Measurements from ENCODE around the gene EIF2AK2.

Gene EIF2AK2

DNA sequence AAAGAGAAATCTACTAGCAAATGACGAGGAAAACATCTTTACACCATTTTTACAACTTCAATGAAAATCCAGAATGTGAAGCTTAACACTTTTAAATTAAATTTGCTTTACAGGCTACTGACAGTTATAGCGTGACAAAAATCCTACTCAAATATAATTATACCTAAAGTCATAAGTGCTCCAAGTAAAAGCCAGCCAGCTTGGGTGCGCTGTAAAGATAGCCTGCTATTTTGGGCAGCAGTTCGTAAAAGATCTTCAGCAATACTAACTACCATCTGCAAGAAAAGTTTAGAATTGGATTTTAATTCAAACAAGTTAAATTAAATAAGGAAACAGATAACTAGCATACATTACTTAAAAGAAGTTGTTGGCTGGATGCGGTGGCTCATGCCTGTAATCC, 95.0 kb downstream of the EIF2AK2 start:
- TF ChIP-seq, protein P1, sequence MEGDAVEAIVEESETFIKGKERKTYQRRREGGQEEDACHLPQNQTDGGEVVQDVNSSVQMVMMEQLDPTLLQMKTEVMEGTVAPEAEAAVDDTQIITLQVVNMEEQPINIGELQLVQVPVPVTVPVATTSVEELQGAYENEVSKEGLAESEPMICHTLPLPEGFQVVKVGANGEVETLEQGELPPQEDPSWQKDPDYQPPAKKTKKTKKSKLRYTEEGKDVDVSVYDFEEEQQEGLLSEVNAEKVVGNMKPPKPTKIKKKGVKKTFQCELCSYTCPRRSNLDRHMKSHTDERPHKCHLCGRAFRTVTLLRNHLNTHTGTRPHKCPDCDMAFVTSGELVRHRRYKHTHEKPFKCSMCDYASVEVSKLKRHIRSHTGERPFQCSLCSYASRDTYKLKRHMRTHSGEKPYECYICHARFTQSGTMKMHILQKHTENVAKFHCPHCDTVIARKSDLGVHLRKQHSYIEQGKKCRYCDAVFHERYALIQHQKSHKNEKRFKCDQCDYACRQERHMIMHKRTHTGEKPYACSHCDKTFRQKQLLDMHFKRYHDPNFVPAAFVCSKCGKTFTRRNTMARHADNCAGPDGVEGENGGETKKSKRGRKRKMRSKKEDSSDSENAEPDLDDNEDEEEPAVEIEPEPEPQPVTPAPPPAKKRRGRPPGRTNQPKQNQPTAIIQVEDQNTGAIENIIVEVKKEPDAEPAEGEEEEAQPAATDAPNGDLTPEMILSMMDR (IDR thresholded peaks at IDR 0.05) = no peak
- H3K4me3 ChIP-seq = no peak overlapping the region
- no peak overlapping the region for H3K27ac ChIP-seq
- DNase-seq (ENCODE audit: low spot score) = no peak

GRCh38 chr2:37061013-37061711, 95.6 kb downstream of the EIF2AK2 start:
- DNase-seq (ENCODE audit: low spot score) = no peak
- TF ChIP-seq, protein P1 (IDR thresholded peaks at IDR 0.05) = no peak
- Histone ChIP-seq H3K27ac (no peak overlapping the region), H3K4me3 (no peak overlapping the region)

- H3K4me3 ChIP-seq = no peak overlapping the region
- DNase-seq (ENCODE audit: low spot score) = no peak
- TF ChIP-seq, protein P1 (IDR thresholded peaks at IDR 0.05) = no peak
- H3K27ac ChIP-seq = no peak overlapping the region
Observed at GRCh38 chr2:37060446-37060845, 96.3 kb downstream of the EIF2AK2 start.

DNA sequence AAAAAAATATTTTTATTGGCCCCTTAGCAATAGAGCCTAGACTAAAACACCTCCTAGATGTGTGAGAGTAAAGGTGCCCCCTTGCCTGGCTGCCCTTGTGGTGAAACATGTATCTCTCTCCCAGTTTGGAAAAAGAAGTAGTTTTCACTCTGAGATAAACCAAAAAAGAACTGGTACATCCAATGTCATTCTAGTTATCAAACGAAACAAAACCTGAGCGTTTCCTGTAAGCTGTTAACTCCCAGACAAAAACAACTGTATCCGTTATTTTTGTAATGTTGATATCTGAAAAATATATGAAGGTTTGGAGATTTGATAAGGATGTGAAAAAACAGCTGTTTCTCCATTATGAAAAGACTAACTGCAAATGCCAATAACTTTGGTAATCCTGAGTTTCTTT, 96.9 kb downstream of the EIF2AK2 start:
- TF ChIP-seq, protein P1 (IDR thresholded peaks at IDR 0.05) = no peak
- no peak overlapping the region for H3K27ac ChIP-seq
- DNase-seq (ENCODE audit: low spot score) = no peak
- no peak overlapping the region for H3K4me3 ChIP-seq

- no peak overlapping the region for H3K4me3 ChIP-seq
- H3K27ac ChIP-seq = no peak overlapping the region
- TF ChIP-seq, protein P1 (IDR thresholded peaks at IDR 0.05) = no peak
Observed at GRCh38 chr2:37052600-37053332, 104.0 kb downstream of the EIF2AK2 start.

More at GRCh38 chr2:37052600-37053332, 104.0 kb downstream of the EIF2AK2 start:
- DNase-seq (ENCODE audit: low spot score) = no peak
